Left ventricle myocardium inferior (tissue), 1 donor: ENCODE measurements around the gene TMEM143. TPM values are rescaled to one million over a fixed set of nuclear protein-coding genes. Genes with fewer than 3 reads are reported as not detected.
A peak's percentile ranks its signal among the peaks of the same experiment; 100 is the strongest.
"Not testable (repeated sequence)": the region's sequence is repeated elsewhere in the genome, so short reads cannot be mapped to it uniquely, and the experiment has no call there.

Experiments used
- DNase-seq: peaks from one replicate; pipeline ENCODE4 v3.0.0-alpha.2; 2020
- H3K27ac ChIP-seq: fragments of 200-600 bp; replicated peaks from 2 replicates; pipeline ENCODE4 v1.8.0; 2021
- H3K27me3 ChIP-seq: fragments of 200-600 bp; 2 replicates; pipeline ENCODE4 v1.8.0; 2021; ENCODE audit warnings: low read depth
- H3K36me3 ChIP-seq: fragments of 200-600 bp; 2 replicates; pipeline ENCODE4 v1.8.0; 2021
- H3K4me1 ChIP-seq: fragments of 200-600 bp; 2 replicates; pipeline ENCODE4 v1.8.0; 2021
- H3K4me3 ChIP-seq: fragments of 200-600 bp; 2 replicates; pipeline ENCODE4 v1.8.0; 2021; ENCODE audit warnings: mild to moderate bottlenecking, moderate library complexity
- H3K9me3 ChIP-seq: fragments of 200-600 bp; replicated peaks from 2 replicates; pipeline ENCODE4 v1.8.0; 2021
- intact Hi-C: fragments of 100-400 bp; cut with micrococcal nuclease; formaldehyde crosslinking; loops from one replicate; pipeline ENCODE4 v1.11.0; 2022
- total RNA-seq: library from RNA; stranded (reverse); fragmentation: NEBNext Ultra II Directional; extraction: Animal tissue kit (Norgen Biotek cat#: 25700); gene quantifications from one replicate; pipeline ENCODE4 v1.2.1, GENCODE V29; 2021
- TF ChIP-seq, protein P1 (sequence below): fragments of 200-600 bp; IDR thresholded peaks from 2 replicates; pipeline ENCODE4 v1.8.0; 2021; ENCODE audit warnings: antibody characterized with exemption, mild to moderate bottlenecking, borderline replicate concordance
- donor health status: DM: no; HTN: yes; CAD: no; lungs with severe emphysema.

TMEM143 gene
- total RNA-seq, 1 donor from 2014 or later = 108 TPM

DNA sequence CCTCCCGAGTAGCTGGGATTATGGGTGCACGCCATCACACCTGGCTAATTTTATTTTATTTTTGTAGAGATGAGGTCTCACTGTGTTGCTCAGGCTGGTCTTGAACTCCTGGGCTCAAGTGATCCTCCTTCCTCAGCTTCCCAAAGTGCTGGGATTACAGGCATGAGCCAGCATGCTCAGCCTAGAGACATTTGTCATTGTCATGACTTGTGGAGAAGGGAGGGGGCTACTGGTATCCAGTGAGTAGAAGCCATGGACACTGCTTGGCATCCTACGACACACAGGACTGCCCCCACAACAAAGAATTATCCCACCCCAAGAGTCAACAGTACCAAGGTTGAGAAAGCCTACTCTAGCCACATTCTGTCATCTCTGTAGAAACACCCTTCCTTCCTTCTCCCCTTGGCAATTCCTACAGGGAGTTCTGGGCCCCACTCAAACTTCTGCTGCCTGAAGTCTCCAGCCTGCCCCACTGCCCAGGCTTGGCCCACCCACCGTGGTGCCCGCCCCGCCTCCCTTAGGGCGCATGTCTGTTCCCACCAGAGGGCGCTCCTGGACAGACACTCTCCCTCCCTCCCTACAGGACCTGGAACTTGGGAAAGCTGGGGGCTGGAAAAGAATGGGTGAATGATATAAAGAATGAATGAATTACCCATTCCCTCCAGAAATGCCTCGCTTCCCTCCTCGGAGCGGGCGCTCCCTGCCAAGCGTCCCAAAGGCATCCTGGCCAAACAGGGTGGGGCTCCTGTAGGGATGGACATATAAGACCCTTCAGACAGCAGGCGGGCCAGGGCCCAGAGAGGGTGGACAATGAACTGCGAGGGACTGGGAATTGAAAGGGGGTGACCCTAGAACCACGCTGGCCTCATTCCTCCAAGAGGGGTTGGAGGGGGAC is 43.8 kb downstream of the TMEM143 start:
- no peaks in the 10 kb centered on the region for H3K36me3 ChIP-seq
- no peak overlapping the region for H3K4me3 ChIP-seq
- peak; percentile 82 for DNase-seq
- intact Hi-C loops = no loop called here
- H3K4me1 ChIP-seq = peaks cover 45% of the 10 kb centered on the region
- peak overlapping the region; percentile 98 for H3K27ac ChIP-seq
- no peaks in the 10 kb centered on the region for H3K27me3 ChIP-seq
- TF ChIP-seq, protein P1, sequence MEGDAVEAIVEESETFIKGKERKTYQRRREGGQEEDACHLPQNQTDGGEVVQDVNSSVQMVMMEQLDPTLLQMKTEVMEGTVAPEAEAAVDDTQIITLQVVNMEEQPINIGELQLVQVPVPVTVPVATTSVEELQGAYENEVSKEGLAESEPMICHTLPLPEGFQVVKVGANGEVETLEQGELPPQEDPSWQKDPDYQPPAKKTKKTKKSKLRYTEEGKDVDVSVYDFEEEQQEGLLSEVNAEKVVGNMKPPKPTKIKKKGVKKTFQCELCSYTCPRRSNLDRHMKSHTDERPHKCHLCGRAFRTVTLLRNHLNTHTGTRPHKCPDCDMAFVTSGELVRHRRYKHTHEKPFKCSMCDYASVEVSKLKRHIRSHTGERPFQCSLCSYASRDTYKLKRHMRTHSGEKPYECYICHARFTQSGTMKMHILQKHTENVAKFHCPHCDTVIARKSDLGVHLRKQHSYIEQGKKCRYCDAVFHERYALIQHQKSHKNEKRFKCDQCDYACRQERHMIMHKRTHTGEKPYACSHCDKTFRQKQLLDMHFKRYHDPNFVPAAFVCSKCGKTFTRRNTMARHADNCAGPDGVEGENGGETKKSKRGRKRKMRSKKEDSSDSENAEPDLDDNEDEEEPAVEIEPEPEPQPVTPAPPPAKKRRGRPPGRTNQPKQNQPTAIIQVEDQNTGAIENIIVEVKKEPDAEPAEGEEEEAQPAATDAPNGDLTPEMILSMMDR = peak; percentile 89
- H3K9me3 ChIP-seq = no peaks in the 10 kb centered on the region

DNA sequence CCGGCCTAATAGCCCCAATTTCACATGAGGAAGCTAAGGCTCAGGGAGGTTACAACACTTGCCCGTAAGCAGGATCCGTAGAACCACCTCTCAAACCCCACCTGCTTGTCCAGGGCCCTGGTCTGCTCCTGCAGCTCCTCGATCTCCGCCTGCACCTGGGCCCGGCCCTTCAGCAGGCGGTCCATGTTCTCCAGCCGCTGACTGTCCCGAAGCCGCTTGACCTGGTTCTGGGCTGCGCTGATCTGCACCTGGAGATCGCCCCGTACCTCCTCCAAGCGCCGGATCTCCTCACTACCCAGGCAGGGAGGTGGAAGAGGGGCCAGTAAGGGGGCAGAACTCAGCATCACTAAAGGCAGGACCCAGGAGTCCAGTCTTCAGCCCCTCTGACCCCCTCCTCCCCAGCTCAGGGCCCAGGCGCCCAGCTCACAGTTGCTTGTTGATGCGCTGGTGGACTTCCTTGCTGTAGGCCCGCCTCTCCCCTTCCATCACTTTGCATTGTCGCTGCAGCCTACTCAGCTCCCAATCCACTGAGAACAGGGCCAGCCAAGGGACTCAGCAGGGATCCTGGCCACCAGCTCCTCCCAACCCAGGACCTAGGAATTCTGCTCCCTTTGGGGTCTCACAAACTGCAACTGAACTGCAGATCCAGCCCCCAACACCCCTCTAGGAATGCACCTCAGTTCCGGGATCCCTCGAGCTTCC is 45.3 kb downstream of the TMEM143 start:
- no peaks in the 10 kb centered on the region for H3K36me3 ChIP-seq
- H3K27me3 ChIP-seq = no peaks in the 10 kb centered on the region
- DNase-seq = no peak
- TF ChIP-seq, protein P1 = no peak
- no peak overlapping the region for H3K27ac ChIP-seq
- no peak overlapping the region for H3K4me3 ChIP-seq
- no peaks in the 10 kb centered on the region for H3K9me3 ChIP-seq
- intact Hi-C loops = no loop called here
- H3K4me1 ChIP-seq = peaks cover 34% of the 10 kb centered on the region

DNA sequence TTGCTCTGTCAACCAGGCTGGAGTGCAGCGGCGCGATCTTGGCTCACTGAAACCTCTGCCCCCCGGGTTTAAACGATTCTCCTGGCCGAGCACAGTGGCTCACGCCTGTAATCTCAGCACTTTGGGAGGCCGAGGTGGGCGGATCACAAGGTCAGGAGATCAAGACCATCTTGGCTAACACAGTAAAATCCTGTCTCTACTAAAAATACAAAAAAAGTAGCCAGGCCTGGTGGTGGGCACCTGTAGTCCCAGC is 46.1 kb downstream of the TMEM143 start:
- DNase-seq, H3K27me3 ChIP-seq, H3K9me3 ChIP-seq, intact Hi-C loops, H3K36me3 ChIP-seq, H3K4me3 ChIP-seq, H3K27ac ChIP-seq: not testable (repeated sequence)
- H3K4me1 ChIP-seq = peaks cover 26% of the 10 kb centered on the region

DNA sequence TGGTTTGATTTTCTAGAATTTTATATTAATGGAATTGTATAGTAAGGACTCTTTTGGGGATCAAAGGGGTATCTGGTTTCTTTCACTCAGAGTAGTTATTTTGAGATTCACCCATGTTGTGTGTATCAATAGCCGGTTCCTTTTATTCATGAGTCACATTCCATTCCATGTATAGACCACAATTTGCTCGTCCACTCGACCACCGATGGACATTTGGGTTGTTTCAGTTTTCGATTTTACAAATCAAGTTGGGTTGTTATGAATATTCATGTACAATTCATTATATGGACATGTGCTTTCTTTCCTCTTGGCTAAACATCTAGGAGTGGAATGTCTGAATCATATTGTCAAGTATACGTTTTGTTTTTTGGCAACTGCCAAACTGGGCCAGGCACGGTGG is 48.0 kb downstream of the TMEM143 start:
- no peak for DNase-seq
- Histone ChIP-seq H3K27ac (no peak overlapping the region), H3K4me1 (peaks cover 14% of the 10 kb centered on the region), H3K36me3 (no peaks in the 10 kb centered on the region), H3K9me3 (no peaks in the 10 kb centered on the region), H3K27me3 (no peaks in the 10 kb centered on the region), H3K4me3 (no peak overlapping the region)
- intact Hi-C loops = no loop called here
- TF ChIP-seq, protein P1 = no peak

DNA sequence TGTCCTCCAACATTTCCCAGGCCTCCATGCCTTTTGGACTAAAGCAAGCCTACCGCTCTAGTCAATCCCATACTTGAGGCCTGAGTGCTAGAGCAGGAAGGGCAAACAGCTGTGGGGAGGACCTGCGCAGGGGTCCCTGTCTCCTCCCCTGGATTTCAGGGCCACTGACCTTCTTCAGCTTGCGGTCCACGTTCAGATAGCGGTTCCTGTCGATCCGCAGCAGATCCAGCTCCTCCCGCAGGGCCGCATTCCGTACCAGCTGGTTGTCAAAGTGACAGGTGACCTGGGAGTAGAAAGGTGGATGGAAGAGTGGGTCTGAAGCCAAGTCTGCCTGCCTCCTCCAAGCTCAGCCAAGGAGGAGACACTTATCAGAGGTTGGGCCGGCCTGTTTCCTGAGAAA is 52.4 kb downstream of the TMEM143 start:
- intact Hi-C loops = no loop called here
- peaks cover 28% of the 10 kb centered on the region for H3K4me1 ChIP-seq
- TF ChIP-seq, protein P1 = no peak
- peak overlapping the region; percentile 56 for H3K27ac ChIP-seq
- no peaks in the 10 kb centered on the region for H3K9me3 ChIP-seq
- DNase-seq = no peak
- H3K27me3 ChIP-seq = no peaks in the 10 kb centered on the region
- no peaks in the 10 kb centered on the region for H3K36me3 ChIP-seq
- H3K4me3 ChIP-seq = no peak overlapping the region

DNA sequence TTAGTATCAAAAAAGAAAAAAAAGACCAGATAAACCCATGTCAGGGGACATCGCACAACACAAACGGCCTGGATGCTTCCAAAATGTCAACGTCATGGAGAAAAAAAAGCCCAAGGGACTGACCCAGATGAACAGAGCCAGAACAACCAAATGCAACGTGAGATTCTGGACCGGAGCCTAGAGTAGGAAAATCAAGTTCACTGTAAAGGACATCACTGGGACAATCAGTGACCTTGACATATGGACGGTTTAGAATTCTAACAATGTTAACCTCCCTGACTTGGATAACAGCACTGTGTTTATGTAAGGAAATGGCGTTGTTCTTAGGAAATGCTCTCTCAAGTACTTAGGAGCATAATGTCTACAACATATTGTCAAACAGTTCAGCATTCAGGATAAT is 53.5 kb downstream of the TMEM143 start:
- no peak for DNase-seq
- no peaks in the 10 kb centered on the region for H3K27me3 ChIP-seq
- intact Hi-C loops = no loop called here
- no peaks in the 10 kb centered on the region for H3K36me3 ChIP-seq
- TF ChIP-seq, protein P1 = no peak
- H3K27ac ChIP-seq = peak overlapping the region; percentile 56
- H3K9me3 ChIP-seq = no peaks in the 10 kb centered on the region
- H3K4me1 ChIP-seq = peaks cover 28% of the 10 kb centered on the region
- H3K4me3 ChIP-seq = no peak overlapping the region

DNA sequence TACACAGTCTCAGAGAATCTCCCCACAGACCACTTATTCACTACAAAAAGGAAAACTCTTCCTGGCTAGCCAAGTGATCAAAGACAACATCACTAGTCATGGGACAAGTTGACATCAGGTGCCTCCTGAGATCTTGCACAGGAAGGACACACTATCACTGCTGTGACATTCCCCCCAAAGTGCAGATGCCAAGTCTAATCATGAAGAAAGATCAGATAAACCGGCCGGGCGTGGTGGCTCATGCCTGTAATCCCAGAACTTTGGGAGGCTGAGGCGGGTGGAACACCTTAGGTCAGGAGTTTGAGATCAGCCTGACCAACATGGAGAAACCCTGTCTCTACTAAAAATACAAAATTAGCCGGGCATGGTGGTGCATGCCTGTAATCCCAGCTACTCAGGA is 54.0 kb downstream of the TMEM143 start:
- H3K4me3 ChIP-seq, H3K36me3 ChIP-seq, H3K9me3 ChIP-seq, H3K27me3 ChIP-seq, DNase-seq, intact Hi-C loops: not testable (repeated sequence)
- Histone ChIP-seq H3K27ac (peak overlapping the region; percentile 56), H3K4me1 (peaks cover 28% of the 10 kb centered on the region)
